ENCODE data around the gene PLEKHA5. TPM values are rescaled to one million over a fixed set of nuclear protein-coding genes. Genes with fewer than 3 reads are reported as not detected.

The PLEKHA5 gene
- total and polyA plus RNA-seq, 2 of the 4 experiments (the other 2 are of a cell fraction): 5.3 to 12.2 TPM

GRCh38 chr12:19402743-19403431, 273.4 kb downstream of the PLEKHA5 start:
- DNase-seq: peak; percentile 63
- Histone ChIP-seq H4K5ac (ENCODE audit: low read depth, low read length) (no peak overlapping the region), H3K27me3 (ENCODE audit: control insufficient read depth, insufficient read depth, low read length) (no peaks in the 10 kb centered on the region), H2BK120ac (ENCODE audit: low read depth, low read length) (no peak overlapping the region), H3K4me2 (ENCODE audit: low read depth, low read length) (no peak overlapping the region), H3K79me1 (ENCODE audit: low read depth in 1 of 2, low read length in 2 of 2) (no peaks in the 10 kb centered on the region), H2BK5ac (ENCODE audit: low read depth, low read length, poor library complexity, severe bottlenecking) (no peak overlapping the region), H2AFZ (replicated peaks; ENCODE audit: low read length, poor library complexity) (peak overlapping the region; percentile 26), H4K20me1 (ENCODE audit: insufficient read depth, low read length) (no peaks in the 10 kb centered on the region), H3K56ac (ENCODE audit: extremely low read depth, insufficient read depth, low read length) (no peak overlapping the region), H2AK5ac (ENCODE audit: low read depth, low read length) (no peak overlapping the region), H3K9ac (ENCODE audit: low read depth, low read length) (no peak overlapping the region), H3K27ac (ENCODE audit: insufficient read depth, low read length) (no peak overlapping the region), H3K9me1 (ENCODE audit: insufficient read depth, low read length) (no peaks in the 10 kb centered on the region), H3K23ac (ENCODE audit: low read depth, low read length) (no peak overlapping the region), H4K91ac (ENCODE audit: insufficient read depth, low read depth, low read length) (no peak overlapping the region), H3K14ac (replicated peaks; ENCODE audit: low read depth, low read length) (no peak overlapping the region), H3K4ac (ENCODE audit: low read depth, low read length) (no peak overlapping the region), H2AK9ac (replicated peaks; ENCODE audit: low read depth, low read length, poor library complexity) (no peak overlapping the region), H3K36me3 (ENCODE audit: control insufficient read depth, insufficient read depth, low read length) (no peaks in the 10 kb centered on the region), H3K4me1 (ENCODE audit: control insufficient read depth, insufficient read depth, low read length) (peaks cover 3% of the 10 kb centered on the region), H3K4me3 (ENCODE audit: insufficient read depth, low read depth, low read length) (no peak overlapping the region), H3K18ac (ENCODE audit: low read depth, low read length) (no peak overlapping the region), H3K9me3 (ENCODE audit: control insufficient read depth, insufficient read depth, low read length) (no peaks in the 10 kb centered on the region), H2BK15ac (ENCODE audit: low read depth, low read length) (no peak overlapping the region), H2BK20ac (ENCODE audit: low read depth, low read length) (no peak overlapping the region), H4K8ac (ENCODE audit: low read depth in 2 of 2, low read length in 2 of 2) (no peak overlapping the region)
- in situ Hi-C loops (cut with MboI; ENCODE audit: low sequenced_read_pairs): no loop called here
- BruUV-seq (replicated peaks): no TSS peak
- no peak for TF ChIP-seq RAD21 (IDR thresholded peaks at IDR 0.05; ENCODE audit: low read length)
- TF ChIP-seq CTCF (conservative IDR thresholded peaks at IDR 0.05; ENCODE audit: low read depth, low read length): no peak
- TF ChIP-seq ELK1 (IDR thresholded peaks at IDR 0.05; ENCODE audit: borderline replicate concordance, low read depth, low read length): no peak
- TF ChIP-seq SMC3 (IDR thresholded peaks at IDR 0.05; ENCODE audit: low read depth, low read length): no peak
- TF ChIP-seq FOS (IDR thresholded peaks at IDR 0.05; ENCODE audit: low read depth, low read length): no peak
- TF ChIP-seq RCOR1 (IDR thresholded peaks at IDR 0.05; ENCODE audit: insufficient replicate concordance, low read length): no peak
- CTCF ChIA-PET: no interaction called here
- dilution Hi-C loops (cut with HindIII; ENCODE audit: low sequenced_read_pairs, unreplicated experiment): no loop called here
- intact Hi-C loops (cut with micrococcal nuclease): no loop called here
- whole genome bisulfite sequencing, 2 experiments (ENCODE audit: extremely low coverage in 2 of 2, insufficient read length in 1 of 2): 50% methylated on average over 1 of the region's 4 CpGs; no CpG with 5 or more reads in 1 of the 2 experiments
- POLR2A ChIA-PET (ENCODE audit: unreplicated experiment): no interaction called here
- ATAC-seq (ENCODE audit: low read depth): peak; percentile 78

Measured in IMR-90 (cell line).